ENCODE data around the gene NECAB2. TPM values are rescaled to one million over a fixed set of nuclear protein-coding genes. Genes with fewer than 3 reads are reported as not detected.

Gene NECAB2
- total and polyA plus RNA-seq, 2 of the 8 experiments (the other 6 are each of a cell fraction or from before 2014, with no cell fraction given): 3.6 to 4.2 TPM

DNA sequence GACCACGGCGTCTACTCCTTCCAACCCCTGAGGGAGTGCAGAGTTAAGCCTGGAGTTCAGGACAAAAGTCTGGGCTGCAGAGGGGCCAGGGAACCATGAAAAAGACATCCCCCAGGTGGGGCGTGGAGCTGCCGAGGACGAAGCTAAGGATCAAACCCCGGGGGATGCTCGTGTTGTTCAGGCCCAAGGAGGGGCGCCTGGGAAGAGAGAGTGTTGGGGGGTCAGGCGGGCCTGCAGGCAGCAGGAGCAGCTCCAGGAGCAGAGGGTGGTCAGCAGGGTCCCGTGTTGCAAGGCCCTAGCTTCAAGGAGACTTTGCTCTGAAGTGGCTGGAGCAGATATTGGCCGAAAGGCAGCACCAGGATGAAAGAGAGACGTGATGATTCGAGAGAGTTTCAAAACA is 26.7 kb downstream of the NECAB2 start:
- DNase-seq (ENCODE audit: low read depth in 1 of 2, low spot score in 2 of 2) (no peak), FAIRE-seq (no peak)
- Histone ChIP-seq H3K56ac (replicated peaks; ENCODE audit: insufficient read length, low read depth, low read length) (no peak overlapping the region), H3K18ac (ENCODE audit: extremely low read depth, low read length) (no peak overlapping the region), H3K79me1 (ENCODE audit: low read depth, low read length) (no peaks in the 10 kb centered on the region), H3K23me2 (ENCODE audit: low read depth, low read length) (no peaks in the 10 kb centered on the region), H3K9me3 (ENCODE audit: insufficient read depth in 2 of 2, low read depth in 1 of 2, low read length in 1 of 2) (no peaks in the 10 kb centered on the region; a peak in 1 of 4 replicates), H3K23ac (ENCODE audit: insufficient read length) (no peak overlapping the region), H3K9ac (replicated peaks in 1 of 4; ENCODE audit: extremely low read depth in 1 of 4, low read depth in 3 of 4, low read length in 3 of 4) (no peak overlapping the region), H3K4ac (replicated peaks; ENCODE audit: insufficient read length, low read depth, low read length) (peak overlapping the region; percentile 32), H3K27ac (ENCODE audit: low read depth, low read length) (no peak overlapping the region), H3K27me3 (replicated peaks in 1 of 4; ENCODE audit: control insufficient read depth in 3 of 4, extremely low read depth in 1 of 4, insufficient read depth in 3 of 4, low read length in 3 of 4) (no peaks in the 10 kb centered on the region), H2BK12ac (ENCODE audit: low read depth, low read length) (no peak overlapping the region), H3K14ac (ENCODE audit: insufficient read length) (no peak overlapping the region), H4K91ac (replicated peaks; ENCODE audit: insufficient read length, low read length) (peak overlapping the region; percentile 35), H4K20me1 (replicated peaks in 1 of 2; ENCODE audit: control insufficient read depth in 1 of 2, insufficient read depth in 2 of 2, low read length in 2 of 2) (peaks cover 0 to 2% of the 10 kb centered on the region in 2 experiments), H2AK5ac (ENCODE audit: low read depth, low read length) (no peak overlapping the region), H2BK120ac (replicated peaks; ENCODE audit: low read depth, low read length) (no peak overlapping the region), H3K4me3 (ENCODE audit: extremely low read depth in 1 of 4, insufficient read depth in 2 of 4, low read depth in 3 of 4, low read length in 4 of 4) (no peak overlapping the region), H3K4me1 (replicated peaks in 1 of 4; ENCODE audit: control insufficient read depth in 3 of 4, insufficient read depth in 4 of 4, low read length in 3 of 4) (peaks cover 2 to 12% (median 7%) of the 10 kb centered on the region in 4 experiments; a peak in 5 of 7 replicates), H3K36me3 (ENCODE audit: control insufficient read depth in 2 of 4, insufficient read depth in 4 of 4, low read length in 3 of 4) (no peaks in the 10 kb centered on the region; a peak in 1 of 8 replicates), H3K79me2 (ENCODE audit: control insufficient read depth in 1 of 2, insufficient read depth in 2 of 2, low read length in 2 of 2) (no peaks in the 10 kb centered on the region), H4K5ac (ENCODE audit: insufficient read length, low read depth, low read length) (no peak overlapping the region), H2BK20ac (ENCODE audit: low read length) (no peak overlapping the region), H3K4me2 (ENCODE audit: insufficient read depth in 1 of 2, low read depth in 2 of 2, low read length in 2 of 2) (no peak overlapping the region), H2AFZ (ENCODE audit: low read length) (no peak overlapping the region), H2BK15ac (ENCODE audit: low read length) (no peak overlapping the region), H4K8ac (ENCODE audit: extremely low read depth, insufficient read depth, low read length) (no peak overlapping the region), H2BK5ac (ENCODE audit: low read depth, low read length) (no peak overlapping the region)
- TF ChIP-seq, protein P1, sequence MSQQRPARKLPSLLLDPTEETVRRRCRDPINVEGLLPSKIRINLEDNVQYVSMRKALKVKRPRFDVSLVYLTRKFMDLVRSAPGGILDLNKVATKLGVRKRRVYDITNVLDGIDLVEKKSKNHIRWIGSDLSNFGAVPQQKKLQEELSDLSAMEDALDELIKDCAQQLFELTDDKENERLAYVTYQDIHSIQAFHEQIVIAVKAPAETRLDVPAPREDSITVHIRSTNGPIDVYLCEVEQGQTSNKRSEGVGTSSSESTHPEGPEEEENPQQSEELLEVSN (IDR thresholded peaks at IDR 0.05): no peak
- TF ChIP-seq MAFK (IDR thresholded peaks at IDR 0.05; ENCODE audit: low read depth, low read length): no peak
- TF ChIP-seq PHF8 (conservative IDR thresholded peaks at IDR 0.05; ENCODE audit: low read depth, low read length): no peak
- no peak for TF ChIP-seq EGR1 (IDR thresholded peaks at IDR 0.05; ENCODE audit: borderline replicate concordance, low read depth, low read length)
- TF ChIP-seq EP300 (IDR thresholded peaks at IDR 0.05; ENCODE audit: borderline replicate concordance in 1 of 2, low read depth in 2 of 2, low read length in 2 of 2): no peak
- no peak for TF ChIP-seq CHD2 (IDR thresholded peaks at IDR 0.05; ENCODE audit: low read length)
- no peak for TF ChIP-seq GABPA (IDR thresholded peaks at IDR 0.05; ENCODE audit: borderline replicate concordance, insufficient read depth, low read length)
- TF ChIP-seq POLR2AphosphoS5 (IDR thresholded peaks at IDR 0.05; ENCODE audit: low read depth, low read length): no peak
- TF ChIP-seq KDM1A (IDR thresholded peaks at IDR 0.05; ENCODE audit: borderline replicate concordance, low read length): no peak
- 90% methylated on average over 13 of the region's 13 CpGs; no CpG with 5 or more reads in 1 of the 2 experiments for WGBS, 2 experiments (ENCODE audit: extremely low coverage in 1 of 2, insufficient coverage in 1 of 2, insufficient read length in 1 of 2, insufficient replicate concordance in 2 of 2, low coverage in 1 of 2, low lambda C conversion rate in 2 of 2, missing lambda C conversion rate in 1 of 2)
- POLR2A ChIA-PET (ENCODE audit: partially characterized antibody): interaction anchor here (1.0 to 1.6 kb wide), 4 partner anchors 12 to 191 kb away, joined by 3 to 4 read pairs (median 4); no protein-coding TSS in a partner anchor
- CTCF ChIA-PET (ENCODE audit: partially characterized antibody): interaction anchor here (0.7 to 6.0 kb wide), 15 partner anchors 11 to 516 kb away, joined by 3 to 42 read pairs (median 4); partner anchors contain the start of gene SLC38A8
